Raji (cell line): Measurements from ENCODE around the gene CES2.

Source experiments
- POLR2A ChIP-seq: IDR thresholded peaks from 2 replicates; pipeline ENCODE4 v1.6.1; 2011; ENCODE audit warnings: low read depth, low read length, control low read depth; ENCODE audit not compliant: insufficient read depth

Gene CES2

GRCh38 chr16:66900721-66901441 is 34.4 kb upstream of the CES2 start:
- no peak for TF ChIP-seq POLR2A

- no peak for TF ChIP-seq POLR2A
Observed at GRCh38 chr16:66901626-66902025, 33.7 kb upstream of the CES2 start.

GRCh38 chr16:66902648-66903543 is 32.4 kb upstream of the CES2 start:
- TF ChIP-seq POLR2A = no peak

- no peak for TF ChIP-seq POLR2A
Observed at GRCh38 chr16:66903544-66904427, 31.5 kb upstream of the CES2 start.

- TF ChIP-seq POLR2A = no peak
Observed at GRCh38 chr16:66904428-66904845, 30.9 kb upstream of the CES2 start.

- no peak for TF ChIP-seq POLR2A
Observed at GRCh38 chr16:66904846-66905632, 30.3 kb upstream of the CES2 start.

GRCh38 chr16:66905633-66906539 is 29.4 kb upstream of the CES2 start:
- no peak for TF ChIP-seq POLR2A

GRCh38 chr16:66906916-66907836 is 28.1 kb upstream of the CES2 start:
- TF ChIP-seq POLR2A = no peak

GRCh38 chr16:66908116-66908515 is 27.2 kb upstream of the CES2 start:
- no peak for TF ChIP-seq POLR2A

- TF ChIP-seq POLR2A = no peak
Observed at GRCh38 chr16:66908762-66909559, 26.4 kb upstream of the CES2 start.

GRCh38 chr16:66910175-66910940 is 25.0 kb upstream of the CES2 start:
- TF ChIP-seq POLR2A = no peak

GRCh38 chr16:66911112-66911511 is 24.2 kb upstream of the CES2 start:
- TF ChIP-seq POLR2A = no peak
